Activated T-cell treated with anti-CD3 and anti-CD28 coated beads for 4 hours (primary cell): ENCODE measurements around the gene TTC19.

ENCODE experiments used
- DNase-seq: peaks from one replicate; pipeline ENCODE4 v3.0.0-alpha.2; 2020

Gene TTC19, protein sequence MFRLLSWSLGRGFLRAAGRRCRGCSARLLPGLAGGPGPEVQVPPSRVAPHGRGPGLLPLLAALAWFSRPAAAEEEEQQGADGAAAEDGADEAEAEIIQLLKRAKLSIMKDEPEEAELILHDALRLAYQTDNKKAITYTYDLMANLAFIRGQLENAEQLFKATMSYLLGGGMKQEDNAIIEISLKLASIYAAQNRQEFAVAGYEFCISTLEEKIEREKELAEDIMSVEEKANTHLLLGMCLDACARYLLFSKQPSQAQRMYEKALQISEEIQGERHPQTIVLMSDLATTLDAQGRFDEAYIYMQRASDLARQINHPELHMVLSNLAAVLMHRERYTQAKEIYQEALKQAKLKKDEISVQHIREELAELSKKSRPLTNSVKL

DNA sequence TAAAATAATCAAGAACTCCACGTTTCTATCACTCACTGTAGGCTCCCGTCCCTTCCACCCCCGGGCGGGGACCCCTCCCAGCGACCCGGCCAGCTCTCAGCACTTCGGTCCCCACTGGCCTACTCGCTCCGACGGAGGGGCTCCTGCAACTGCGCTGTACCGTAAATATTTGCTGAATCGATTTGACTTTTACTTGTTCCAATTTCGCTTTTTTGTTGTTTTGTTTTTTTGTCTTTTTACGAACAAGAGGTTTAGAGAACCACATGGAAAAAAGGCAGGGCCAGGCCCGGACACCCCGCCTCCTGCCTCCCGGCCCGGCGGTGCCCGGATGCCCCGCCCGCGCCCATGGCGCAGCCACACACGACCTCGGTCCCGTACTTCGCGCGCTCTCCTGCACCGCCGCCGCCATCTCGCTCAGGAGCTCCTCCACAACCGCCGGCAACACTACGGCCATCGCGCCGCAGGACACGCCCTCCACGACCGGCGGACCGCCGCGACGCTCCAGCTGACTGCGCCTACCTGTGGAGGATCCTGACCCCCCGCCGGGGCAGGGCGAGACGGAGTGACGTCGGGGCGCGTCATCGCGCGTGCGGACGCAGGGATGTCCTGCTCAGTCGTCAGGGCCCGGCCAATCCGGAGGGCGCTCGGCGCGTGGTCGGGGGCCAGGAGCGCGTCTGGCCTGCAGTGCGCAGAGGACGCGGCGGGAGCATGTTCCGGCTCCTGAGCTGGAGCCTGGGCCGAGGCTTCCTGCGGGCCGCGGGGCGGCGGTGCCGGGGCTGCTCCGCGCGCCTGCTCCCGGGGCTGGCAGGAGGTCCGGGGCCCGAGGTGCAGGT is at the start of gene TTC19, which contains the start of gene ZSWIM7:
TSS of gene TTC19 (plus strand) at position 684 of the 833 bp plus-strand sequence. CDS start at position 709, 25 bp downstream.
TSS of gene ZSWIM7 (minus strand) at position 564 of the 833 bp plus-strand sequence. CDS start at position 454, 110 bp downstream.
- peak; percentile 79 for DNase-seq

DNA sequence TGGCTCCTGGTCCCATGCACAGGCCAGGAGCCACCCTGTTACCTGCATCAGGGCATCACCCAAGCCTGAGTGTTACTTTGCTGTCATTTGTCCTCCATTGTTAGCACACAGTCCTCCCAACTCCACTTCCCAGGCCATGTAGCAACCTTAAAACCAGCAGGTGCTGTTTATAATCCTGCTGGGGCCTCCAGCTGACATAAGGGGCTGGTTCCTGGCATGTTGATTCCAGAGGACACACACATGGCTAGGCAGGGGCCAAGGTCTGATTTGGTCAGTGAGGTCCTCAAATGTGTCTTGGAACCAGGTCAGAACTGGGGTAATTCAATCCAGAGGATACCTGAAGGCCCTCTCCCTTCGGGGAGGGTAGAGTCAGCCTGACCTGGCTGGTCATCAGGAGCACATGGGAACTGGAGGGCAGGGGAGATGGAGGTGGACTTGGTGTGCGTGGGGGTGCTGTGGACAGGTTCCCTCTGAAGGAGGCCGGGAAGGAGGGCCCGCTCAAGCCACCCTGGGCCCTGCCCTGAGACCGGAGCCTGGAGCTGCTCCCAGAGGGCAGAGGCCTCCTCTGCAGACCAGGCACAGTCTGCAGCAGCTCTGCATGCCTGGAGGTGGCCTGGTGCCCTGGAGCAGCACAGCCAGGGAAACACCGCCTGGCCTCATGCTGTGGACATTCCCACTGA is 48.1 kb upstream of the TTC19 start:
- no peak for DNase-seq

DNA sequence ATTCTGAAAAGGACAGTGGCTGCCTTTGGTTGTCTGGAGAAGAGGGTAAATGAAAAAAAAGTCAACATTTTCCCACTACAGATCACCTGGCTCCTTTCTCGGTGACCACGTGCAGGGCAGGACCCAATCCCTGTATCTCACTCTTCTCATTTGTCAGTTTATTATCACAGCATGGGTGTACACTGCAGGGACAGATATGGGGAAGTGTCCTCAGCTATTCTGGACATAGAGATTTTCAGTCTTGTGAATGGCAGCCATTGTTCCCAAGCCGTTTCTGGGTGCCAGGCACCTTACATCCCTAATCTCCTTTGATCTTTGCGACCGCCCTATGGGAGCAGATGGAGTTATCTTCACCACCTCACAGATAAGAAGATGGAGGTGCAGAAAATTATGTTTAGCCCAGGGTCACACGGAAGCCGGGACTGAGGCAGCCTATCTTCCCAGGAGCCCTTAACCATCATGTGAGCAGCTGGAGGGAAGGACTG is 47.5 kb upstream of the TTC19 start:
- DNase-seq, result no peak

DNA sequence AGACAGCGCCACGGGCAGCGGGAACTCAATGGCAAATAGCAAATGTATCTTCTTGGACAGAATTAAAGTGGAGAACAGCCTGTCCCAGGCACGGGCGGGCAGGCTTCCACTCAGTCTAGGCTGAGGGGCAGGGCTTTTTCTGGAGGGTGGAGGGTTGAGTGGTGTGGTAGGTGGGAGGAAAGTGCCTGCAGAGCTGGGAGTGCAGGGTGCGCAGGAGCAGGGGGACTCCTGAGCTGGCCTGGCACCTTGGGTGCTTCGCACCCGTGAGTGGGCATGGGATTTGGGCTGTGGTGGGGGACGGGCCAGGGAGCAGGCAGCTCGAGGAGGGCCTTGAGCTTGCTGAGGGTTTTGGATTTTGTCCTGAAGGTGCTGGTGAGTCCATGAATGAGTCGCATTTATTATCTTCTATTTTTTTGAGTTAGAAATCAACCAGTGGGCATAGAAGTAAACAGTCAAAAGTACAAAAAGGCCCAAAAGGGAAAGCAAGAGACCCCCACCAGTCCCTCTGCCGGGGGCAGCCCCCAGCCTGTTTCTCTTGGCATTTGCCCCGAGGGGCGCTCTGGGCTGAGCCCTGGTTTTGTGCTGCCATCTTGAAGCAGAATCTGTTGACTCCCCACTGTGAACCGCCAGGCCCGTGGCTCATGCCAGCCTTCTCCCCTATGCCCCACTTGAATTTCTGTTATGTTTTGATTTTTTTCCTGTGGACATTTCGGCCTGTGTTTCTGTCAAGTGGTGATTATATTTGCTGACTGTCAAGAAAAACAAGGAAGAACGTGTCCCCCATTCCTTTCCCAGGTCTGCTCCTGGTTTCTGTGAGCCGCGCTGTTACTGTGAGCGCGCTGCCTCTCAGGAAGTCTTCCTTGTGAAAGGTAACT is 46.5 kb upstream of the TTC19 start:
- DNase-seq, result no peak

DNA sequence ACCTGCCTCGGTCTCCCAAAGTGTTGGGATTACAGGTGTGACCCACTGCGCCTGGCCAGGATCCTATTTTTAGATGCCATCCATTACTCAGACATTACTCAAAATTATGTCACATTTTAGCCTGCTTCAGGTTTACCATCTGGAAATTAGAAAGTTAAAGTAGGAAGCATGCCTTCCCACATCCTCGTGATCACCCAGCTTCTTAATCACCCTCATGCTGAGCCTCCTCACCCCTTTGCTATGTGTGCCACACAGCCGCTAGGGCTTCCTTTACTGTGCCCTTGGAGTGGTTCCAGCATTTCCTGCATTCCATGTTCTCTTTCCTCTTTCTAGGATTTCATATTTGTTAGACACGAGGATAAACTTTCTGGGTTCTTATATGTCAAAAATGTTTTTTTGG is 45.4 kb upstream of the TTC19 start:
- DNase-seq, result no peak

DNA sequence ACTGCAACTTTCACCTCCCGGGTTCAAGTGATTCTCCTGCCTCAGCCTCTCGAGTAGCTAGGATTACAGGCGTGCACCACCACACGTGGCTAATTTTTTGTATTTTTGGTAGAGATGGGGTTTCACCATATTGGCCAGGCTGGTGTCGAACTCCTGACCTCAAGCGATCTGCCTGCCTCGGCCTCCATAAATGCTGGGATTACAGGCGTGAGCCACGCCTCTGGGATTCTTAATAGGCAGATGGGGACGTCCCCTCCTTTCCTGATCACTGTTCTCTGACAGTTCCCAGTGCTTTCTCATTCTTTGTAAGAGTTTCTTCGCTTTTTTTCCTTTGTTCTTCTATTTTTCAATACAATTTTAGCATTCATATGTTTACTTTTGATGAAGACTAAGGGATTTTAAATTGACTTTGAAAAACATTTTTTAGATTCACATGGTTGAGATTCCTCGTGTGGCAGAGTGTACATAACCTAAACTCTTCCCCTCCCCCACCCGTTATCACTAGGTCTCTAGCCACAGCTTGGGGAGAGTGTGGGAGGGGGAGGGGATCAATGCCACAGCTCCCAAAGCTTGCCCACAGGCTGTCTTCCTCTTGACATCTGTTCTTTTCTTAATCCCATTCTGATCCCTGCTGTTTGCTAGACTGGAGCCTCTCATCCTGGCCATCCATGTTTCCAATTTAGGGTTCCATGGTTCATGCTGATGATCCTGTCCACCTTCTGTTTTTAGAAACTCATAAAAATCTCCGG is 43.7 kb upstream of the TTC19 start:
- DNase-seq, result no peak

DNA sequence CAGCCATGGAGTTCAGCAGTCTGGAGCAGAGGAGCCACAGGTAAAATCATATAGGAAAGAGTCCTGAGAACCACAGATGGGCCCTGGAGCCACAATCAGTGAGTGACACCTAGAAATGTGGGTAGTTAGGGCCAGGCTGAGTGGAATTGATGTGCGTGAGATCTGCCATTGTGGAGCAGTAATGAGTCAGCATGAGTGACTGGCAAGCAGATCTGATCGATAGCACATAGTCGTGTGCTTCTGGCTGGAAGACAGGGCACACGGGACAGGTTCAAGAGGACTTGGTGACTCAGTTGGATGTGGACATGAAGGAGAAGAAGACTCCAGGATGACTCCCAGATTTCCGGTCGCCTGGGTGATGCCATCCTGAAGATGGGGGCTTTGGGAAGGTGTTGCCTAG is 42.4 kb upstream of the TTC19 start:
- DNase-seq, result no peak

DNA sequence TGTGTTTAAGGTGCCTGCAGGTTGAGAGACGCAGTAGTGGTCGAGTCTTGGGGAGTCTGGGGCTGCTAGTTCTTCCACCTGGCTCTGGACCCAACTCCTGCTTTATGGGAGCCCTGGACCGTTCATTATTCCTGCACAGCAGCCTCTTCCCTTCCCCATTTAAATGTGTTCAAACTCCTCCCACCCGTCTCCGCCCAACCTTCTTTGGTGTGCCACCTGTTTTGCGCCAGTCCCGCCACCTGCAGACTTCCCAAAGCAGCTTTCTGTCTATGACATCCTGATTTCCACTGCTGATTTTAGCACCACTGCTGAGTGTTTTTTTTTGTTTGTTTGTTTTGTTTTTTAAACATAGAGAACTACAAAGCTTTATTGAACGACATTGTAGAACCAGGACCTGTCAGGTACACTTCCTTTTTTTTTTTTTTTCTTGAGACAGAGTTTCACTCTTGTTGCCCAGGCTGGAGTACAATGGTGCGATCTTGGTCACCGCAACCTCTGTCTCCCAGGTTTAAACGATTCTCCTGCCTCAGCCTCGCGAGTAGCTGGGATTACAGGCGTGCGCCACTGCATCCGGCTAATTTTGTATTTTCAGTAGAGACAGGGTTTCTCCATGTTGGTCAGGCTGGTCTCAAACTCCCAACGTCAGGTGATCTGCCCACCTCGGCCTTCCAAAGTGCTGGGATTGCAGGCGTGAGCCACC is 41.9 kb upstream of the TTC19 start:
- no peak for DNase-seq

DNA sequence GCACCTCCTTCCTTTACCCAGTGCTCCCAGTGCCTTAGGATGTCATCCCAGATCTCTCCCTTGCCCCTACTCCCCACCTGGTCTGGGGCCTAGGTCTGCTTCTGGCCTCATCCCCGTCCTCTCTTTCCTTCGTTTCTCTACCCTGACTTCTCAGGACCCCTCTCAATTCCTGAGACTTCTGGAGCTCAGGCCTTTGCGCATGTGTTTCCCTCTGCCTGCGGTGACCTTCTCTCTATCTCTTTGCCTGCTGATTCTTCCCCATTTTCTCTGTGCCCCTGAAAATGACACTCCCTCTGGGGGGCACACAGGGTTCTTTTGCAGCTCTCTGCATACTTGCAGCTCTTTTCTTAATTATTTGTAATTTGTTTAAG is 41.2 kb upstream of the TTC19 start:
- DNase-seq, result no peak

DNA sequence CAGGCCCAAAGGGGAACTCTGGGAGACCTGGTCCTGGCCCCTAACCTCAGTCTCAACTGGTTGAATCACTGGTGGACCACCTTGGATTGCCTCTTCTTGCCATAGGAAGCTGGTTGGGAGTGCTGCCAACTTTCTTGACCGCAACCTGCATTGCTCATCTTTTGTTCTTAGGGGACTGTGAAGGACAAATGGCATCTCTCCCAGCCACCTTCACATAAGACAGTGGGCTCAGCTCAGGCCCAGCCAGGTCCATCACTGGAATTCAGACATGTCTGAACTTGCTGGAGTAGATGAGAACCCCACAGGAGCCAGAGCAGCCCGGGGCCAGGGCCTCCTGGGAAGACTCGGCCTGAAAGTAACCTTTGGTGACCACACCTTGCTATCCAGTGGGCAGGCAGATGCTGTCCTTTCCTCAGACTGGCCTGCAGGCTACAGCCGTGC is 35.9 kb upstream of the TTC19 start:
- no peak for DNase-seq

DNA sequence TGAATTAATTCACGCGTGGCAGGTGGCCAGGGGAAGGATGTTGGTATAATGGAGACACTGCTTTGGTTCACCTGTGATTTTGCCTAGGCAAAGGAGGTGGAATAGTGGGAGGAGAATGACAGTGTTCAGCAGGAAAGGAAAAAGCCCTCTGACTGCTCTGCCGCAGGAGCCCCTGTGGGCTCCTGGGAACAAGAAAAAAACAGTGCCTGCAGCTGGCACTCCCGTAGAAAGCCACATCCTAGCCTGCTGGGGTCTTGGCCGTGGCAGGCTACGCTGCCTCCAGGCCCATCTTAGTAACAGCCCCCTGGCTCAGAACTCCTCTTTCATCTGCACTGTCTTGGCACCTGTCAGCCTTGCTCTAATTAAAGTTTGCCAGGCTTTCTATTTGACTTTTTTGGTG is 34.1 kb upstream of the TTC19 start:
- no peak for DNase-seq

DNA sequence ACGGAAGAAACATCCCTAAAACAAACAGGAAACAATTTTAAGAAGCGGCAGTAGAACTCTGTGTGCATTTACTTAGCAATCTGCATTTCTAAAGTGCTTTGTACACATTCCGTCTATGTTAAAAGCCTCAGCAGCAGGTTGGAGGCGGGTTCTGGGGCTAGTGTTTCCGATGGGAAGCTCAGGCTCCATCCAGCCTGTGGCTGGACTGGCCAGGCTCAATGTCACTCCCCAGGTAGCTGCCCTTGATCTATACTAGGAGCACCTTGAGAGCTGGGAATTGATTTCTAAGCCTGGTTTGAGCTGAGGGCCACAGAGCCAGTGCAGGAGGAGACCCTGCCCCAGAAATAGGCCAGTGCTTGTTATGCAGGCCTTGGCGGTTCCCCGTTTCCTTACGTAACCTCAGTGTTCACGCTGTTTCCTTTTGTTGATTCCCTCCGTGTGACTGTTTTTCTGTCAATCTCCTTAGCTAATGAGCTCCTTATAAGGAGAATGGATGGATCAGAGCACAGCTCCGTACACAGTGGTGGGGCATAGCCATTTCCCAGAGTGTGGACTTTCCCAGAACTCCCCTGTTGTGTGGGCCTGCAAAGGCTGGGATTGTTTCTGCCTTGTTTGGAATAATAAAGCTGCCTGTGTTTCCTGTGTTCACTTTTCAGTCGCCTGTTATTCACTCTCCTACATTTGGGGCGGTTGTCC is 33.3 kb upstream of the TTC19 start:
- DNase-seq, result no peak

DNA sequence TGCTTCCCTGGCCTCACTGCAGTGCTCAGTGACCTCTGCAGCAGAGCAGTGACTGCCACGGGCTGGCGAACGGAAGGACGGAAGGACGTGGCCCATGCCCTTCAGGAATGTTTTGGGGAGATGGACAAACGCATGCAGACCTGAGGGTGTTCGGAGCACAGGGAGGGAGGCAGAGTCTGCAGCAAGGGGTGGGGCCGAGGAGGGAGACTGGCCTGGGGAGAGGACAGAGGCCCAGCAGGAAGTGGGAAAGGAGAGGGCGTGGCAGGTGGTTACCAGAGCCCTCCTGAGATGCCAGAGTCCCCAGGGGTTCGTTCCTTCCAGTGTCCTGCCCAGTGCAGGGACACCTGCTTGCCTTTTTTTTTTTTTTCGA is 32.8 kb upstream of the TTC19 start:
- DNase-seq, result no peak

DNA sequence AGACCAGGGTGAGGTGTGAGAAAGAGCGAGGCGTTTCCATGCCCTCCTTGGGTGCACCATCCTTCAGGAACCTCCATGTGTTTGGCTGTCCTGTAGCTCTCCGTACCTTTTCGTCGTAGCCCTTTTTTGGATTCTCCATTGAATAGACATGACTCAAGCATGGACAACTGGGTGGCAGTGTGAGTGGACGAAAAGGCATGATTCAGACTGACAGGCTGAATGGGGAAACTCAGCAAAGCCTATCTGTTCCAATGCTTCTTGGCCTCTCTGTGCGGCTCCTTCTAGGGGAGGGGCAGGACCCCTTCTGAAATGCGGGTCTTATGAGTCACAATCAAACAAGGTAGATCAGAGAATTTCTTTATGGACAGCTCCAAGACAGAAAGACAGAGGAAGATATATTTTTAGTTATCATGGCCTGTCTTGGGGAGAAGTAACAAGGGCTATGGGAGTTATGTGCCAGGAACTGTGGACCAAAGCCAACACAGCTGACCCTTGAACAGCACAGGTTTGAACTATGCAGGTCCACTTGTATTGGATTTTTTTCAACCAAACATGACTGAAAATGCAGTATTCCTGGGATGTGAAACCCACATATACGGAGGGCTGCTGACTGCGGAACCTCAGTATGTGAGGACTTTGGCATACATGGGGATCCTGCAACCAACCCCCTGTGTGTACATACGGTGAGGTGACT is 31.8 kb upstream of the TTC19 start:
- DNase-seq, result no peak

DNA sequence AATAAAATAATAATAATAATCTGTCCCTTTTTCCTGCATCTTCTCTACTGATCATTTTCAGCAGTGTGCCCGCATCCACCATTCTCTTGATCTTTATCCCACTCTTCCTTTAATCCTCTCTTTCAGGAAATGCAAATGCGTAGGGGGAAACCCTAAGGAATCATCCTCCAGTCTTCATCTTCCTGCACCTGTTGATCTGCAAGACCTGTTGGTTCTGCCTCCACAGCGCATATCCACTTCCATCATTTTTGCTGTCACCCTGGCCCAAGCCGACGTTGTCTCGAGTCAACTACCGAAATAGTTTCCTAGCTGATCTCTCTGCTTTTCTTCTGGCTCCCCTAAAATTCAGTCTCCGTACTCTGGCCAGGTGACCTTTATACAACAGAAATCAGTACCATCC is 30.2 kb upstream of the TTC19 start:
- no peak for DNase-seq

DNA sequence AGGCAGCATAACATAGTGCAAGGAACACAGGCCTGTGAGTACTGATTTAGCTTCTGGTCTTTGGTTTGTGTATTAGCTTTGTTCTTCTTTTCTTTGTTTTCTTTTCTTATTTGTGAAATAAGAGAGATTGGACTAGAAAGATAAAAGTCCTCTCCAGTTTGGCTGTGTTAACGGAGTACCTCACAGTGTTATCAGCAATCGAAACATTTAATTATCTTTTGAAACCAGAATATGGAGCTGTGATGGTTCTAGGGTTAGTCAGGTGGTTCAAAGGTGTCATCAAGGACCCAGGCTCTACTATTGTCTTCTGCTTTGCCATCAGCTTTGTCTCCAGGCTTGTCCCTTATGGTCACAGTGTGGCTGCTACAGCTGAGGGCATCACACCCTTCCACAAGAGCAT is 29.1 kb upstream of the TTC19 start:
- DNase-seq, result no peak

DNA sequence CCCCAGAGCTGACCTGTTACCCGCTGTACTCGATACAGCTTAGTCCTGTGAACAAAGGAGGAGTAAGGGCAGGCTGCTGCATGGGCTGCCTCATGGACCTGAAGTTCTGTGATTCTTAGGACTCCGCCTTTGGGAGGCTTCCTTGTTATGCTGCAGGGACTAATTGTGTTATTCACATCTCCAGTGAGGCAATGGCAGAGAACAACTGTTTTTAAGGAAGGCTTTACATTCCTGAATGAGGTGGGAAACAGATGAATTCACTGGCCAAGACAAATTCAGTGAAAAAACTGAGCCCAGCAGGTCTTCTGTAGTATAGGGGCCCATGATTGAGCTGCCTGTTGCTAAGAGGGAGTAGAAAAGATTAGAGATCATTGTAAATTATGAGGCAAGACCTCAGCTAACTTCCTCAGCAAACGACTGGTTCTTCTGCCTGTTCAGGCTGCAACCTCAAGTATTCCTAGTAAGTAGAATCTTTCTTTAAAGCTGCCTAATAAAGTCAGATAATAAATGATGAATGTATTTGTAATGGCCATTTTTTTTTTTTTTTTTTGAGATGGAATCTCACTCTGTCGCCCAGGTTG is 28.4 kb upstream of the TTC19 start:
- no peak for DNase-seq

DNA sequence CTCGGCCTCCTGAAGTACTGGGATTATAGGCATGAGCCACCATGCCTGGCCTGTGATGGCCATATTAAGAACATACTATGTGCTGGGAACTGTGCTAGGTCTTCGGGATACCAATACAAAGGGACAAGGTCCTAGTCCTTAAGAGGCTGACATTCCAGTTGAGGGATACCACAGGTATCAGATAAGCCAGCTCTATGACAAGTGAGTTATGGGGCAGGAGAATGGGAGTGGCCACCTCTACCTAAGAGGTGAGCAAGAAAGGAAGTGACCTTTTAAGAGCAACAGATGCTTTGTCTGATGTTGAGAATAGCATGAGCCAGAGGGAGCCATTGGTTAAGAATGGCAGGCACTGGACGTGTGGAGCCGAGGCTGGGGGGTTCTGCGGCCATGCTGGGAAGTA is 27.7 kb upstream of the TTC19 start:
- no peak for DNase-seq

DNA sequence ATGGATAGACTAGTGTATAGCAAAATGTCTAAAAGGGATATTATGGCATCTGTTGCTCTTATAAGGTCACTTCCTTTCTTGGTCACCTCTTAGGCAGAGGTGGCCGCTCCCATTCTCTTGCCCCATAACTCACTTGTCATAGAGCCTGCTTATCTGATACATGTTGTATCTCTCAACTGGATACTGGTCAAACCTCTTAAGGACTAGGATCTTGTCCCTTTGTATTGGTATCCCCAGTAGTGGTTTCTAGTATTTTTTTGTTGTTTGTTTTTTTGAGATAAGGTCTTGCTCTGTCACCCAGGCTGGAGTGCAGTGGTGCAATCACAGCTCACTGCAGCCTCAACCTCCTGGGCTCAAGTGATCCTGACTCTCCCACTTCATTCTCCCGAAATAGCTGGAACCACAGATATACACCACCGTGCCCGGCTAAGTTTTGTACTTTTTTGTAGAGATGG is 27.1 kb upstream of the TTC19 start:
- DNase-seq, result no peak
